LoVo (cell line): ENCODE data around the gene THOC2.

Experiments used
- DNase-seq: peaks from one replicate; pipeline ENCODE4 v3.0.0-alpha.2; 2016; ENCODE audit warnings: low spot score

THOC2 gene

GRCh38 chrX:123563167-123563566 is 169.7 kb downstream of the THOC2 start:
- DNase-seq, result no peak

GRCh38 chrX:123562342-123563146 is 170.3 kb downstream of the THOC2 start:
- no peak for DNase-seq

DNA sequence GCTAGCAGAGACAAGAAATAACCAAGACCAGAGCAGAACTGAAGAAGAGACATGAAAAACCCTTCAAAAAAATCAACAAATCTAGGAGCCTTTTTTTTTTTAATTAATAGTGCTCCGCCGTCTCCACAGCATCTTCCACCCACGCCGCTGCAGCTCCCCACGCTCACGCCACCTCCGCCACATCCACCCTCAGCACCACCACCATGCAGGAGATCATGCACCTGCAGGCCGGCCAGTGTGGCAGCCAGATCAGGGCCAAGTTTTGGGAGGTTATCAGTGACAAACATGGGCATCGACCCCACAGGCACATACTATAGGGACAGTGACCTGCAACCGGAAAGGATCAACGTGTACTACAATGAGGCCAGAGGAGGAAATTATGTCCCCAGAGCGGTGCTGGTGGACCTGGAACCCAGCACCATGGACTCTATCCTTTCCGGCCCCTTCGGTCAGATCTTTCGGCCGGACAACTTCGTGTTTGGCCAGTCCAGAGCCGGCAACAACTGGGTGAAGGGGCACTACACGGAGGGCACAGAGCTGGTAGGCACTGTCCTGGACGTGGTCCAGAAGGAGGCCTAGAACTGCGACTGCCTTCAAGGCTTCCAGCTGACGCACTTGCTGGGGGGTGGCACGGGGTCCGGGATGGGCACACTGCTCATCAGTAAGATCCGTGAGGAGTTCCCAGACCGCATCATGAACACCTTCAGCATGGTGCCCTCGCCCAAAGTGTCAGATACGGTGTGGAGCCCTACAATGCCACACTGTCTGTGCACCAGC is 171.2 kb downstream of the THOC2 start:
- no peak for DNase-seq

DNA sequence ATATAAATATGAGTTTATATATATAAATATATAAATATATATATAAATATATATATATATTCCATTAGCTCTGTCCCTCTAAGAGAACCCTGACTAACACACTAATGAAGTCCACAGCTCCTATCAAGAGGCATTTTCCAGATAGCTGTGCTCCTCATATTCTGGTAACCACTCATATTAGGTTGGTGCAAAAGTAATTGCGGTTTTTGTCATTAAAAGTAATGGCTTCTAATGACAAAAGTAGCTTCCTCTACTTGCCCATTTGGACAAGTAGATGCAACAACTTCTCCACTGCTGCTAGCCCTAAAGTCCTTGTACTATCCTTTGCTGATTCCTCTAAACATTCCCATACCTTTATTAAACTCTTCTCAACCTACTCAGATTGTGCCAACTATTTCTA is 182.0 kb downstream of the THOC2 start:
- no peak for DNase-seq
